DLD1 (cell line): ENCODE results near the gene KIF26B.

Experiments
- in situ Hi-C: cut with HindIII; loops from 2 replicates; pipeline ENCODE4 v1.10.0; 2017; ENCODE audit warnings: low sequenced_read_pairs

Gene KIF26B

GRCh38 chr1:245606157-245606725 lies 451.5 kb downstream of the KIF26B start:
- in situ Hi-C loops, result no loop called here

- in situ Hi-C loops, result no loop called here
These were observed 453.5 kb downstream of the KIF26B start for GRCh38 chr1:245608271-245608670.

DNA sequence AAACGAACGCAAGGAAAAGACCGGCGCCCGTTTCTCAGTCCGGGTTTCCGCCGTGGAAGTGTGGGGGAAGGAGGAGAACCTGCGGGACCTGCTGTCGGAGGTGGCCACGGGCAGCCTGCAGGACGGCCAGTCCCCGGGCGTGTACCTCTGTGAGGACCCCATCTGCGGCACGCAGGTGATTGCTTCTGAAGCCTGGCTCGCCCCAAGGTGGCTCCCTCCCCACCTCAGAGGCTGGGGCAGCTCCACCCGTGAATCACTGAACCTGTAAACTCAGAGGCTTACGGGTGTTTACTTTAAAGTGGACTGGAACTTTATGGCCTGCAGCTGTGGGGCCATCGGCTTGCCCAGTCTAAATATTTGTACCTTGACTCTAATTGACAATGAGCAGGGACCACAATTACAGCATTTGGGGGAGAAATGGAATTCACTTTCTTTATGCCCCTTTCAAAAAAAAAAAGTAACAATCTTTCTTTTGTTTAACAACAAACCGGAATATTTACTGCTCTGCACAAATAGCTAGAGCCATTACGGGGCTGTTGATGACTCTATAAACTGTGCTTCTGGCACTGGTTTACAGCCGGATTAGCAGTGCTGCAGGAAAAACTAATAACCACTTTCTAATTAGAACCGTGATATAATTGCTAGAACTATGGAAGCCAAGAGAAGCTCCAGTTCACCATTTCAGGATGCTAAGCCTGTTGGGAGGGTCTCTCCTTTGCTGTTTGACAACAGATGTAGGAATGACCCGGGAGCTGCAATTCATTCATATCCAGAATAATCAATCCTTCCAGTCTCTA lies 454.8 kb downstream of the KIF26B start:
- in situ Hi-C loops, result no loop called here

DNA sequence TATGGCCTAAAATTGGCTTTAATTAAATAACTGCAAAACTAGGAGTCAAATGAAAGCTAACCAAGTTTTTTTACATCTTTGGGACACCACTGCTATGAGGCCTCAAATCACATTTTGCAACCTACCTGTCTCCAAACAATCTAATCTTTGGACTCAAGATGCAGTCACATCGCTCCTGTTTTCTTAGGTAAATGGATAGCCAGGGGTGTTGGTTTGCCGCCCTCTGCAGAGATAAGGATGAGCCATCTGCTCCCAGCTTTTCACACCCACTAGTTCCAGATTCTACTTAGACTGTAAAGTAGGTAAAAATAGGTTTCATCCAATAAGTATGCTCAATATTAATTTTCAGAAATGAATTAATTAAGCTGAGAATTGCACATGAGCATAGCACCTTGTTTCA lies 456.5 kb downstream of the KIF26B start:
- in situ Hi-C loops, result no loop called here

DNA sequence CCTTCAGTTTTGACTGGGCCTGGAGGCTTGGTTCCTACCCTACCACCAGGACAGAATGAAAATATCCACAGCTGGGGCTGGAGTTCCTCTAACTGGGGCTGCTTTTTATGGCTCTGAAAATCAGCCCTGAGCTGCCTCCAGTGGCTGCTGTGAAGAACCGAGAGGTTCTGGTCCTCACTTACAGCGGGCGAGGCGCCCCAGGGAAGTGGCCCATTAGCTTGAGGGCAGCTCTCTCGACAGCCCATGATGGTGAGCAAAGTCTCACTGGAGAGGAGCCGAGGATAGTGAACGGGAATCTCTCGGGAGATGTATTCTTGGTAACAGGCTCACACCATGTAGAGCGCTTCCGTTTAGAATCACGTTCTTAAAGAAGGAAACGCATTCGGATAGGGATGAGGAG lies 459.7 kb downstream of the KIF26B start:
- in situ Hi-C loops, result no loop called here

- in situ Hi-C loops, result no loop called here
These were observed 460.2 kb downstream of the KIF26B start for GRCh38 chr1:245615001-245615400.

- in situ Hi-C loops, result no loop called here
These were observed 466.8 kb downstream of the KIF26B start for GRCh38 chr1:245621589-245621988.

- in situ Hi-C loops, result no loop called here
These were observed 467.7 kb downstream of the KIF26B start for GRCh38 chr1:245622332-245623014.

- in situ Hi-C loops, result no loop called here
These were observed 486.6 kb downstream of the KIF26B start for GRCh38 chr1:245641384-245641783.

DNA sequence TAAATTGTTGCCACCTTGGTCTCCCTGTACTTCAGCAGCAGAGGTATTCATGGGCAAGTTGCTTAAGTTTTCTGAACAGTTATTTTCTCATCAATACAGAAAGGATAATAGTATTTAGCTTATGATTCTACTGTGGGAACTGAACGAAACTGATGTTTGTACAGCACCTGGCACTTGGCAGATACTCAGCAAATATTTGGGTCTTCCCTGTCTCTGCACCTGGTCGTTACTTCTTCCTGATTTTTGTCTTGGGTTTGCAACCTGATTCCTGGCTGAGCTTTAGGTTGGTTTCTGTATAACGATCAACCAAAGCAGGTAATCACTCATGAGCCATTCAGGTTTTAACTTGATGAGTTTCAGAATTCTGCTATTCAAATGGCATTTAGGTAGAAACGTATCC lies 490.6 kb downstream of the KIF26B start:
- in situ Hi-C loops, result no loop called here

DNA sequence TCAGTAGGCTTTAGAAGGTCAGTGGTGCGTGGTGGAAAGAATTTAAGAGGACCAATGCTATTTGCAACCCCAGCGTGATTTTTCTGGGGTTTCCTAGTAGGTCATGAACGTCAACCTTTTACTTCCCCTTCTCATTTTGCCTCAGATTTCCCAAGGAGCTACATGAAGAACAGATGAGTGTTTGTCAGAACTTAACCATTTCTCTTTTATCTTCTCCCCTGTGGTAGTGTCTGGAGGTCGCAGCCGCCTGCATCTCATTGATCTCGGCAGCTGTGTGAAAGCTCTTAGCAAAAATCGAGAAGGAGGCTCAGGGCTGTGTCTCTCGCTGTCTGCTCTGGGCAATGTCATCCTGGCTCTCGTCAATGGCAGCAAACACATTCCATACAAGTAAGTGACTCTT lies 491.1 kb downstream of the KIF26B start:
- in situ Hi-C loops, result no loop called here

- in situ Hi-C loops, result no loop called here
These were observed 494.2 kb downstream of the KIF26B start for GRCh38 chr1:245648749-245649522.

GRCh38 chr1:245649666-245650065 lies 494.9 kb downstream of the KIF26B start:
- in situ Hi-C loops, result no loop called here

DNA sequence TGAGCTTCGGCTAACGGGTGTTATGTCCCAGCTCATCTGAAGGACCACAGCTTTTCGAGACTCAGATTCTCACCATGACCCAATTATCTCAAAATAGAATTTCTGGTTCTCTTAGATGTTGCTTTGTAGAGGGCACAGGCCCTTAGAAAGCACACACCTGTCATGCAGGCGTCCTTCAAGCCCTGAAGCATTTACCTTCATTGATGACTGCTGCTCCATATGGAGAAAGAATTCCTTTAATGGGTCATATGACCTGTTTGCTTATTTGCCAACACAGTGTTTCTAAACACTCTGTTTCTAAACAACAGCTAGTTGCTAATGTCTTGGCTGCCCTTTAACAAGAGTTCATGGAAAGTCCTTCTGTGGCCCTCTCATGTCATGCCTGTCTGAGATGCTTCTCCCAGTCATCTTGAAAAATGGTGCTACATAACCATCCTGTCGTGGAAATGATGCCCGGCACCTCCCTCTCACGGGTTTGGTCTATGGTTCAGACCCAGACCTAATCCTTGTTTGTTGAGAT lies 495.7 kb downstream of the KIF26B start:
- in situ Hi-C loops, result no loop called here

DNA sequence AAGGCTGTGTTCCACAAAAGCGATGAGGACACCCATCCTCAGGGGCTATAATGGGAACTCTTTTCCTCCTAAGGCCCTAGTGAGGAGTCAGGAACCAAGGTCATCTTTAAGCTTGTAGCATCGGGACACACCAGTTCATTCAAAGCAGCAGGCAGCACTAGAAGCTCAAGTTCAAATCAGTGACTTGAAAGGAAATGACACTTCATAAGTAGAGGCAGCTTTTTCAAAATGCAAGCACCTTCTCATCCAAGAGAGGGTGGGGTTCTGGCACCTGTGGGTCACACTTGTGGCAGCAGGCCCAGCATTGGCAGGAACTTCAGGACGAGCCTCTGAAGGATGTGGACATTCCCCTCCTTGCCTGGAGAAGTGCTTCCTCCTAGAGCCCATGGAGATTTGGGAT lies 496.3 kb downstream of the KIF26B start:
- in situ Hi-C loops, result no loop called here

- in situ Hi-C loops, result no loop called here
These were observed 497.3 kb downstream of the KIF26B start for GRCh38 chr1:245652116-245652515.

- in situ Hi-C loops, result no loop called here
These were observed 498.1 kb downstream of the KIF26B start for GRCh38 chr1:245652660-245653427.

- in situ Hi-C loops, result no loop called here
These were observed 499.8 kb downstream of the KIF26B start for GRCh38 chr1:245654460-245655050.

DNA sequence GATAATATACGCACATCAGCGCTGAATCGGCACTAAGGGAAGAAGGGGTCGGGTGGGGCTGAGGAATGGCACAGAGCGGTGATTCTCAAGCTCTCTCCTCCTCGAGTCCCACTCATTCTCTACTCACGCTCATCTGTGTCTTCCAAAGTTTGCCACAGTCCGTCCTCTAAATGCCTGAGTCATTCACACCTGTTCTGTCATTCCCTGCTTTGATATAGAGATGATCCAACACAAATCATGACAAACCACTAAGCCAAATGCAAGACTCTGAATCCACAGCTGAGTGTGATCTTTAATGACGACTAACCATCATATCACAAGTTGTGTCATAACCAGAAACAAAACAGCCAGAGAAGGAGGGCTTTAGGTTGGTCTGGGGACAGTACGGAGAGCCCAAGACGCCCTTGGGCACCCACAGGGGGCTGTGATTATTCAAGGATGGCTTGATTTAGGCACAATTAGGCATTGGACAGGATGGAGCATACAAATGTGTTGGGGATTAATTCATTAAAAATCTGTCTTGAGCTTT lies 501.5 kb downstream of the KIF26B start:
- in situ Hi-C loops, result no loop called here

DNA sequence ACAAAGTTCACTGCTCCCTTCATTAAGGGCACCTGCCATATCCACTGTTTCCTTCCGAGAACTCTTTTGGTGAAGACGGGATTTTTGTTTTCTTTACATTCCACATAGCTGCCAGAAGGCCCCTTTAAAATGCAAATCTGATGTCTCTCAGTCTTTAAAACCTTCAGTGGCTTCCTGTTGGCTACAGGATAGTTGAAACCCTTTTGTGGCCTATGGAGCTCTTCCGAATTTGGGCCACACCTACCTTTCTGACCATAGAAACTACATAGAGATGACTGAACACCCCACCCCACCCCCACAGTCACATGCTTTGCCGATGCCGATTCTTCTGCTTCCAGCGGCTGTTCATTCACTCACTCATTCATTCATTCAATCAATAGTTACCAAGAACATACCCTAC lies 502.6 kb downstream of the KIF26B start:
- in situ Hi-C loops, result no loop called here
